K562 (cell line): ENCODE results near the gene PRSS57. TPM values are rescaled to one million over a fixed set of nuclear protein-coding genes. Genes with fewer than 3 reads are reported as not detected.

Experiments used
- CXXC5 ChIP-seq: fragments of 250-450 bp; sonication (Bioruptor Pico); IDR thresholded peaks from 2 replicates; pipeline ENCODE4 v1.8.0; 2022; ENCODE audit warnings: inconsistent platforms, mild to moderate bottlenecking, moderate library complexity
- ERF ChIP-seq: fragments of 450-650 bp; formaldehyde crosslinking; IDR thresholded peaks from 2 replicates; pipeline ENCODE4 v1.4.0; 2020; ENCODE audit warnings: mild to moderate bottlenecking, mixed read lengths
- GATAD2B ChIP-seq: fragments of 450-650 bp; IDR thresholded peaks from 2 replicates; pipeline ENCODE4 v1.6.1; 2017; ENCODE audit warnings: mild to moderate bottlenecking, borderline replicate concordance
- PHF20 ChIP-seq: fragments of 450-650 bp; IDR thresholded peaks from 2 replicates; pipeline ENCODE4 v1.6.1; 2018; ENCODE audit not compliant: partially characterized antibody
- RBBP5 ChIP-seq: fragments of 200-600 bp; sonication (generic); IDR thresholded peaks from 2 replicates; pipeline ENCODE4 v1.6.1; 2012; ENCODE audit warnings: borderline replicate concordance, mild to moderate bottlenecking, low read length, control low read depth, inconsistent platforms; ENCODE audit not compliant: insufficient read depth, poor library complexity, severe bottlenecking
- THAP12 ChIP-seq: fragments of 250-450 bp; sonication (Bioruptor Pico); IDR thresholded peaks from 2 replicates; pipeline ENCODE4 v1.9.0; 2021; ENCODE audit warnings: mild to moderate bottlenecking, inconsistent platforms
- polyA plus RNA-seq, 8 experiments: library from polyadenylated mRNA; depleted of rRNA in 4 of 8; stranded (reverse) in 5 of 8; unstranded in 3 of 8; fragments of >200 nt; fragmentation: Nextera tagmentation in 2 of 8; fragmentation: Illumina TruSeq in 1 of 8; extraction: Ambion mirVana in 2 of 8; extraction: Trizol in 1 of 8; gene quantifications; 2 replicates each; pipeline versions ENCODE4 v1.2.1 to v1.2.3, GENCODE V29; 2011 to 2014; ENCODE audit warnings: inconsistent platforms in 1 of 8, missing spikeins in 1 of 8
- total RNA-seq, 7 experiments: library from RNA; depleted of rRNA in 6 of 7; stranded (reverse); fragments of >200 nt in 6 of 7; fragmentation: Illumina TruSeq in 2 of 7; extraction: Trizol in 2 of 7; gene quantifications; 2 replicates each; pipeline versions ENCODE4 v1.2.1 to v1.2.3, GENCODE V29; 2011 to 2021; ENCODE audit warnings: low replicate concordance in 1 of 7
- TF ChIP-seq, protein P1 (sequence below), 3 experiments: fragments of 200-800 bp in 1 of 3; sonication (Bioruptor generic) in 1 of 3; sonication (generic) in 1 of 3; formaldehyde crosslinking in 1 of 3; IDR thresholded peaks; 2 replicates each; pipeline versions ENCODE4 v1.6.1 to v1.8.0; 2016 to 2022; ENCODE audit warnings: mild to moderate bottlenecking in 2 of 3, missing compliant biosample characterization in 2 of 3, missing genetic modification characterization in 2 of 3, missing genetic modification reagents in 1 of 3
- TF ChIP-seq, protein P2 (sequence below): sonication (generic); formaldehyde crosslinking; IDR thresholded peaks from 2 replicates; pipeline ENCODE4 v1.8.1; 2023; ENCODE audit warnings: mild to moderate bottlenecking, missing genetic modification reagents

Gene PRSS57
- total and polyA plus RNA-seq, 9 of the 15 experiments (the other 6 are each of a cell fraction or from before 2014, with no cell fraction given), result 0.06 to 2.5 (median 1.3) TPM; not detected in 3

- TF ChIP-seq, protein P1, sequence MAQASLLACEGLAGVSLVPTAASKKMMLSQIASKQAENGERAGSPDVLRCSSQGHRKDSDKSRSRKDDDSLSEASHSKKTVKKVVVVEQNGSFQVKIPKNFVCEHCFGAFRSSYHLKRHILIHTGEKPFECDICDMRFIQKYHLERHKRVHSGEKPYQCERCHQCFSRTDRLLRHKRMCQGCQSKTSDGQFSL (CRISPR knock-in tag; IDR thresholded peaks at IDR 0.05), result peak; percentile 80
- TF ChIP-seq, protein P1 (tag; IDR thresholded peaks at IDR 0.05), result no peak
- TF ChIP-seq CXXC5 (CRISPR knock-in tag) (peak; percentile 36; the same call in 1 of the 2 replicates), RBBP5 (peak; percentile 13), ERF (CRISPR knock-in tag) (0 out of 2 replicates have a peak, but pooled peaks have one; percentile 42), PHF20 (no peak), THAP12 (CRISPR knock-in tag) (0 out of 2 replicates have a peak, but pooled peaks have one; percentile 11), GATAD2B (0 out of 2 replicates have a peak, but pooled peaks have one; percentile 40)
- TF ChIP-seq, protein P2, sequence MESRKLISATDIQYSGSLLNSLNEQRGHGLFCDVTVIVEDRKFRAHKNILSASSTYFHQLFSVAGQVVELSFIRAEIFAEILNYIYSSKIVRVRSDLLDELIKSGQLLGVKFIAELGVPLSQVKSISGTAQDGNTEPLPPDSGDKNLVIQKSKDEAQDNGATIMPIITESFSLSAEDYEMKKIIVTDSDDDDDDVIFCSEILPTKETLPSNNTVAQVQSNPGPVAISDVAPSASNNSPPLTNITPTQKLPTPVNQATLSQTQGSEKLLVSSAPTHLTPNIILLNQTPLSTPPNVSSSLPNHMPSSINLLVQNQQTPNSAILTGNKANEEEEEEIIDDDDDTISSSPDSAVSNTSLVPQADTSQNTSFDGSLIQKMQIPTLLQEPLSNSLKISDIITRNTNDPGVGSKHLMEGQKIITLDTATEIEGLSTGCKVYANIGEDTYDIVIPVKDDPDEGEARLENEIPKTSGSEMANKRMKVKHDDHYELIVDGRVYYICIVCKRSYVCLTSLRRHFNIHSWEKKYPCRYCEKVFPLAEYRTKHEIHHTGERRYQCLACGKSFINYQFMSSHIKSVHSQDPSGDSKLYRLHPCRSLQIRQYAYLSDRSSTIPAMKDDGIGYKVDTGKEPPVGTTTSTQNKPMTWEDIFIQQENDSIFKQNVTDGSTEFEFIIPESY, result peak; percentile 21; the same call in 1 of the 2 replicates
Observed at GRCh38 chr19:709196-709964, 14.1 kb upstream of the PRSS57 start (continued).
